Stimulated activated memory B cell treated with anti-CD40 and anti-IgM and Interleukin-4, amounts not matched to agents 10 μg/mL and 1 μg/mL and 100 μg/mL, for 72 hours (primary cell): ENCODE results near the gene CRHR1.

Experiments
- ATAC-seq: fragments of 150-1000 bp; cut with Tn5 transposase; 2 replicates; pipeline ENCODE4 v1.10.0; 2021
- H3K27ac Mint-ChIP-seq: one replicate; pipeline ENCODE4 v1.8.0; 2022; ENCODE audit warnings: mild to moderate bottlenecking, mixed read lengths
- H3K27me3 Mint-ChIP-seq: one replicate; pipeline ENCODE4 v1.8.0; 2022; ENCODE audit warnings: mixed read lengths
- H3K36me3 Mint-ChIP-seq: one replicate; pipeline ENCODE4 v1.8.0; 2022; ENCODE audit warnings: mixed read lengths
- H3K4me1 Mint-ChIP-seq: one replicate; pipeline ENCODE4 v1.8.0; 2022; ENCODE audit warnings: mixed read lengths
- H3K4me3 Mint-ChIP-seq: one replicate; pipeline ENCODE4 v1.8.0; 2022; ENCODE audit warnings: mild to moderate bottlenecking, moderate library complexity, mixed read lengths
- H3K9me3 Mint-ChIP-seq: one replicate; pipeline ENCODE4 v1.8.0; 2022; ENCODE audit warnings: mixed read lengths

The CRHR1 gene

GRCh38 chr17:45752246-45752645 lies 31.9 kb upstream of the CRHR1 start:
- ATAC-seq = no peak
- Mint-ChIP-seq H3K9me3 (no peaks in the 10 kb centered on the region), H3K4me1 (no peaks in the 10 kb centered on the region), H3K4me3 (no peak overlapping the region), H3K36me3 (no peaks in the 10 kb centered on the region), H3K27ac (no peak overlapping the region), H3K27me3 (peaks cover 74% of the 10 kb centered on the region)

DNA sequence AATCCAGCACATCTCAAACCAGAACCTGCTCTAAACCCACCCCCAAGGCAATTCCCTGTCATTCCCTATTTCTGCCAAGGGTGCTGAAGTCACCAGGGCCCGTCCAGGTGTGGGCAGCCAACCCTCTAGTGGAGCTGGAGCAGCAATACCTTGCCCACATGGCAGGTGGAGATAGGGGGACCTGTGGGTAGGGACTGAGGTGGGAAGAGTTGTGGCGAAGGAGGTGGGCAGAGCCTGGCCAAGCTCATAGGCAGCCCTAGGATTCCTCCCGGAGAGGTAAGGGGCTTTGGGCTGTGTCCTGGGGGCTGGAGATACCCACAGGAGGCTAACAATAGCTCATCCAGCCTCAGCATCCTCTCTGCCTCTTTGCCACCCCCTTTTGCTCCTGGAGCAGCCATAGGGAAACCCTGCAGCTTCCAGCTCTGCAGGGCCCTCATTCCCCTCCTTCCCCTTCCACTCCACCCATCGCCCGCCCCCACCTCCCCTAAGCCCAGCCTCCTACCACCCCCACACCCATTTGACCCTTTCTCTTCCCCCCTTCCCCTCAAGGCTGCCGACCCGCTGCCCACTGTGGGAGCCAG lies 30.4 kb upstream of the CRHR1 start:
- no peak for ATAC-seq
- Mint-ChIP-seq H3K4me3 (no peak overlapping the region), H3K36me3 (no peaks in the 10 kb centered on the region), H3K27ac (no peak overlapping the region), H3K9me3 (no peaks in the 10 kb centered on the region), H3K27me3 (peaks cover 84% of the 10 kb centered on the region), H3K4me1 (no peaks in the 10 kb centered on the region)

GRCh38 chr17:45755050-45755449 lies 29.1 kb upstream of the CRHR1 start:
- Mint-ChIP-seq H3K4me3 (no peak overlapping the region), H3K36me3 (no peaks in the 10 kb centered on the region), H3K9me3 (no peaks in the 10 kb centered on the region), H3K27me3 (peaks cover 76% of the 10 kb centered on the region), H3K4me1 (no peaks in the 10 kb centered on the region), H3K27ac (no peak overlapping the region)
- ATAC-seq = no peak

GRCh38 chr17:45756266-45756991 lies 27.7 kb upstream of the CRHR1 start:
- no peak for ATAC-seq
- Mint-ChIP-seq H3K27ac (no peak overlapping the region), H3K36me3 (no peaks in the 10 kb centered on the region), H3K4me1 (no peaks in the 10 kb centered on the region), H3K9me3 (no peaks in the 10 kb centered on the region), H3K4me3 (no peak overlapping the region), H3K27me3 (peaks cover 63% of the 10 kb centered on the region)

- Mint-ChIP-seq H3K36me3 (no peaks in the 10 kb centered on the region), H3K9me3 (no peaks in the 10 kb centered on the region), H3K27ac (no peak overlapping the region), H3K4me1 (no peaks in the 10 kb centered on the region), H3K4me3 (no peak overlapping the region), H3K27me3 (peaks cover 51% of the 10 kb centered on the region)
- no peak for ATAC-seq
These were observed 26.5 kb upstream of the CRHR1 start for GRCh38 chr17:45757431-45758218.

- Mint-ChIP-seq H3K36me3 (no peaks in the 10 kb centered on the region), H3K9me3 (no peaks in the 10 kb centered on the region), H3K4me1 (no peaks in the 10 kb centered on the region), H3K27me3 (peaks cover 49% of the 10 kb centered on the region), H3K4me3 (no peak overlapping the region), H3K27ac (no peak overlapping the region)
- no peak for ATAC-seq
These were observed 25.6 kb upstream of the CRHR1 start for GRCh38 chr17:45758544-45758943.

DNA sequence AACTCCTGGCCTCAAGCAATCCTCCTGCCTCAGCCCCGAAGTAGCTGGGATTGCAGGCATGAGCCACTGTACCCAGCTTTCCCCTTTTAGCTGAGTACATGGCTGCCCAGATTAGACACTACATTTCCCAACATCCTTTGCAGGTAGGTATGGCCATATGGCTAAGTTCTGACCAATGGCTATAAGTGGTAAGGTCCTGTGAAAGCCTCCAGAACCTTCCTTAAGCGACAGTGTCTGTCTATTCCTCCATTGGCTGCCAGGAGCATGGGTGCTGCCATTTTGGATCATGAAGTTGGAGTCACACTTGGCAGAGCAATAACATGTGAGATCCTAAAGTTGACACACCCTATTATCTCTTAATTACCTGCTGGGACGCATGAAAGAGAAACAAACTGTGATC lies 24.4 kb upstream of the CRHR1 start:
- H3K27ac Mint-ChIP-seq = no peak overlapping the region
- no peaks in the 10 kb centered on the region for H3K36me3 Mint-ChIP-seq
- no peak for ATAC-seq
- H3K4me3 Mint-ChIP-seq = no peak overlapping the region
- H3K27me3 Mint-ChIP-seq = peaks cover 51% of the 10 kb centered on the region
- no peaks in the 10 kb centered on the region for H3K9me3 Mint-ChIP-seq
- H3K4me1 Mint-ChIP-seq = no peaks in the 10 kb centered on the region

GRCh38 chr17:45761957-45762565 lies 22.1 kb upstream of the CRHR1 start:
- H3K27ac Mint-ChIP-seq = no peak overlapping the region
- H3K4me3 Mint-ChIP-seq = no peak overlapping the region

DNA sequence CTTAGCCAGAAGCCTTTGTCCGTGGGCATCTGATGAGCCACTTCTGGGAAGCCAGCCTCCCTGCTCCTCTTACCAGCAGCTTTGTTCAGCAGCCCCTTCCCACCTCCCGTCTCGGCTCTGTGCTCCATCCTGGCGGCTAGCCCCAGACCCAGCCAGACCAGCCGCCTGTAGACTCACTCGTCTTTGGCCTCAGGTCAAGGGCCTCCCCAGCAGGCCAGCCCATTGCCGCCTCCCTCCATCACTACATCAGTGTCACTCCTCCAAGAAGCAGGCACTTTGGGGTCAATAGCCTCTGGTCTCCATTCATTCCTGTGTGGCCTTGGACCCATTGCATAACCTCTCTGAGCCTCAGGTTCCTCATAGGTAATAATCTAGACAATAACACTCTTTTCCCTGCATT lies 20.9 kb upstream of the CRHR1 start:
- Mint-ChIP-seq H3K9me3 (no peaks in the 10 kb centered on the region), H3K27ac (no peak overlapping the region), H3K27me3 (peaks cover 40% of the 10 kb centered on the region), H3K4me3 (no peak overlapping the region), H3K36me3 (no peaks in the 10 kb centered on the region), H3K4me1 (no peaks in the 10 kb centered on the region)
- ATAC-seq = no peak

More at GRCh38 chr17:45761957-45762565, 22.1 kb upstream of the CRHR1 start:
- H3K27me3 Mint-ChIP-seq = peaks cover 43% of the 10 kb centered on the region
- no peaks in the 10 kb centered on the region for H3K9me3 Mint-ChIP-seq
- ATAC-seq = no peak
- no peaks in the 10 kb centered on the region for H3K4me1 Mint-ChIP-seq
- no peaks in the 10 kb centered on the region for H3K36me3 Mint-ChIP-seq

DNA sequence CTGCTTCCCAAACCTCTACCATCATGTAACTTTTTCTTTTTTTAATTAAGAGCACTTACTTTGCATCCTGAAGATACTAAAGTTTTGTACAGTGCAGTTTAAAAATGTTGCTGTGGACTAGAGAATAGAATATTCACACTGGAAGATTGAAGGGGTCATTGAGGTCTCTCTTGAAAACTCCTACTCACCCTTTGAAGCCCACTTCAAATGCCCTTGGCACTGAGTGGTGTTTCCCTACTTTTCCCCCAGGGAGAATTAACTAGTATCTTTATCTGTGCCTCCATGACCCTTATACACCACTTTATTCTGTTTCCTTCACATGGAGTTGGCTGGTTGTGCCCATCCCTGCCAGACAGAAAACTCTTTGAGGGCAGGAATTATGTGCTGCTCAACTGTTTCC lies 19.6 kb upstream of the CRHR1 start:
- H3K27me3 Mint-ChIP-seq = peaks cover 52% of the 10 kb centered on the region
- no peak overlapping the region for H3K4me3 Mint-ChIP-seq
- no peak overlapping the region for H3K27ac Mint-ChIP-seq

GRCh38 chr17:45768000-45768399 lies 16.1 kb upstream of the CRHR1 start:
- no peak overlapping the region for H3K4me3 Mint-ChIP-seq
- no peak for ATAC-seq
- H3K27me3 Mint-ChIP-seq = peaks cover 71% of the 10 kb centered on the region
- no peak overlapping the region for H3K27ac Mint-ChIP-seq
- H3K4me1 Mint-ChIP-seq = no peaks in the 10 kb centered on the region
- H3K36me3 Mint-ChIP-seq = no peaks in the 10 kb centered on the region
- H3K9me3 Mint-ChIP-seq = no peaks in the 10 kb centered on the region

More for the DNA sequence above, 19.6 kb upstream of the CRHR1 start:
- Mint-ChIP-seq H3K4me1 (no peaks in the 10 kb centered on the region), H3K9me3 (no peaks in the 10 kb centered on the region), H3K36me3 (no peaks in the 10 kb centered on the region)
- ATAC-seq = no peak

DNA sequence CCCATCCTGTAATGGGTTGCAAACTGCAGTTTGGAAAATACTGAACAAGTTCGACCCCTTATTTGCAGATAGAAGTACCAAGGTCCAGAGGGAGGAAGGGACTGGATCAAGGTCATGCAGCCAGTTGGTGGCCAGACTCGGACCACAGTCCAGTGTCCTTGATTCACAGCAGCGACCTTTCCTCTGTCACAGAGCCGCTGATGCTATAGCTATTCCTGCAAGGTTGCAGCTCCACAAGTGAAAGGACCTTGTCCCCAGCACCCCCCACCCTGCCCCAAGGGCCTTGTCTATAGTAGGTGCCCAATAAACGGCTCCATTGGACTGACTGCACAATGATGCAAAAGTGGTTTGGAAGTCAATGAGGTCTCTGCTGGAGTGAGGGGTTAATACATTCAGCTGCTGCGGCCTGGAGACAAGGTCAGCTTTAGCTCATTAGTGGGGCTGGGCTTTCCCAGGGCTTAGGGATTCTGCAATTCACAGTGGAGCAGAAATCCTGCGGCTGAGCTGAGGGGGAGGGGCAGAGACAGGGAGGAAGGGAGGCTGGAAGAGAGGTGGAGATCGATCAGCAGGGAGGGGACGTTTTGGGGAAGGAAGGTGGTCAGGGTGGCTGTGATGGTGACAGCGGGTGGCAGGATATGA lies 13.4 kb upstream of the CRHR1 start:
- peaks cover 3% of the 10 kb centered on the region for H3K9me3 Mint-ChIP-seq
- H3K36me3 Mint-ChIP-seq = no peaks in the 10 kb centered on the region
- no peak overlapping the region for H3K27ac Mint-ChIP-seq
- ATAC-seq = no peak
- no peaks in the 10 kb centered on the region for H3K4me1 Mint-ChIP-seq
- H3K4me3 Mint-ChIP-seq = no peak overlapping the region
- H3K27me3 Mint-ChIP-seq = peaks cover 74% of the 10 kb centered on the region

GRCh38 chr17:45771271-45771959 lies 12.7 kb upstream of the CRHR1 start:
- Mint-ChIP-seq H3K9me3 (peaks cover 3% of the 10 kb centered on the region), H3K27me3 (peaks cover 74% of the 10 kb centered on the region), H3K4me3 (no peak overlapping the region), H3K4me1 (no peaks in the 10 kb centered on the region), H3K36me3 (no peaks in the 10 kb centered on the region), H3K27ac (no peak overlapping the region)
- no peak for ATAC-seq

DNA sequence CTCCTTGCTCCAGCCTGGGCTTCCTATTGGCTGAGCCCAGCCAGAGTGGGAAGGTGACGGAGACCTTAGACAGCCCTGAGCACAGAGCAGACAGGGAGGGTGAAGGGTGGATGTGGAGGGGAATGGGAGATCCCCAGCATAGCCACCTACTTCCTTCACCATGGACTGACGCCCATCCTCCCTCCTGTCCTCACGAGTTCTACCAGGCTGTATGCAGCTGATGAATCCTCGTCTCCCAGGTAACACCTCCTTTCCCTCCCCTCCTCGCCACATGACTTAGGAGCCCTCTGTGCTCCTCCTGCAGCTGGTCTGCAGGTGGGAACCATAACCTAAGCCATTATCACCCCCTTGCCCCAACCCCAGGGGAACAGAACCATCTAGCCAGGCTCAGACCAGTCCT lies 9.0 kb upstream of the CRHR1 start:
- Mint-ChIP-seq H3K4me1 (no peaks in the 10 kb centered on the region), H3K36me3 (no peaks in the 10 kb centered on the region), H3K9me3 (peaks cover 3% of the 10 kb centered on the region), H3K27me3 (peaks cover 70% of the 10 kb centered on the region), H3K4me3 (no peak overlapping the region), H3K27ac (no peak overlapping the region)
- ATAC-seq = peak; percentile 35
